ENCODE measurements around the gene LNPK. TPM values are rescaled to one million over a fixed set of nuclear protein-coding genes. Genes with fewer than 3 reads are reported as not detected.
A peak's percentile ranks its signal among the peaks of the same experiment; 100 is the strongest.

Gene LNPK
- polyA plus RNA-seq, 1 donor from 2014 or later, result 46.7 TPM

DNA sequence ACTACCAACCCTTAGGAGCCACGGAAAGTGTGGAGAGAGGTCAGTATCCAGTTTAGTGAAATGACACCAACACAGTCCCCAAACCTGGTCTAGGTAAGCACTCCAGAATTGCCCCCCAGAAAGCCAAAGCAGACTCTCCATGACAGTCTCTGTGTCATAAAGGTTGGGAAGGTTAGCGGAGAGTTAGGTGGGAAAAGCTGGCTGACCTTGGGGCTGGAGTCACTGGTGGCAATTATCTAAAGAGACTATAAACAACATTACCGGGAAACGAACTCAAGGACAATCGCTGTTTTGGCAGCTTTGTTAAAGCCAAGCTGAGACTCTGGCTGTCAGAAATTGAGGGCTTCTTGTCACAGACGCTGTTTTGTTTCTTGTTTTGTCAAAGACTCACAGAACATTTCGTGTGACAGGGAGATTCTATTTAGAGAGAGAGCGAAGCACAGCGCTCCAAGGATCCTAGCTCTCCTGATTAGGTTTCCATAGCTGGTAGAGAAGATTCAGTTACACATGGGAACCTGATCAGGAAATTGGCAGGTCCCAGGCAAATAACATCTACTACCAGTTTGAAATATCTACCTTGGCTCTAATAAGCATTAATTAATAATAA is 111.3 kb downstream of the LNPK start:
- H3K9me2 ChIP-seq (ENCODE audit: insufficient read depth, low read length), result no peaks in the 10 kb centered on the region
- H4K20me1 ChIP-seq (ENCODE audit: insufficient read depth), result no peaks in the 10 kb centered on the region
- no peaks in the 10 kb centered on the region for H3K79me2 ChIP-seq (replicated peaks; ENCODE audit: insufficient read depth, low read length)
- H3K4me2 ChIP-seq (ENCODE audit: low read length), result peak overlapping the region; percentile 9
- H3K27me3 ChIP-seq (ENCODE audit: insufficient read depth, low read depth, low read length), result no peaks in the 10 kb centered on the region
- no peaks in the 10 kb centered on the region for H3F3A ChIP-seq (ENCODE audit: insufficient read depth, low read length, poor library complexity, severe bottlenecking)
- H3K4me3 ChIP-seq (ENCODE audit: low read length), result peak overlapping the region; percentile 40
- H3K27ac ChIP-seq (ENCODE audit: low read length), result peak overlapping the region; percentile 79
- peak overlapping the region; percentile 24 for H3K9ac ChIP-seq (ENCODE audit: low read length)
- H3K9me3 ChIP-seq (ENCODE audit: low read length), result no peaks in the 10 kb centered on the region
- TF ChIP-seq EP300 (conservative IDR thresholded peaks at IDR 0.05; ENCODE audit: poor library complexity, severe bottlenecking), result no peak
- TF ChIP-seq SMC3 (conservative IDR thresholded peaks at IDR 0.05; ENCODE audit: poor library complexity), result no peak
- no peak for TF ChIP-seq RAD21 (conservative IDR thresholded peaks at IDR 0.05)
- no peak for TF ChIP-seq EZH2 (IDR thresholded peaks at IDR 0.05; ENCODE audit: borderline replicate concordance, insufficient read depth, low read length, poor library complexity, severe bottlenecking)
- H3K36me3 ChIP-seq (ENCODE audit: insufficient read depth, low read length), result no peaks in the 10 kb centered on the region
- H2AFZ ChIP-seq (ENCODE audit: low read depth, low read length), result no peak overlapping the region

DNA sequence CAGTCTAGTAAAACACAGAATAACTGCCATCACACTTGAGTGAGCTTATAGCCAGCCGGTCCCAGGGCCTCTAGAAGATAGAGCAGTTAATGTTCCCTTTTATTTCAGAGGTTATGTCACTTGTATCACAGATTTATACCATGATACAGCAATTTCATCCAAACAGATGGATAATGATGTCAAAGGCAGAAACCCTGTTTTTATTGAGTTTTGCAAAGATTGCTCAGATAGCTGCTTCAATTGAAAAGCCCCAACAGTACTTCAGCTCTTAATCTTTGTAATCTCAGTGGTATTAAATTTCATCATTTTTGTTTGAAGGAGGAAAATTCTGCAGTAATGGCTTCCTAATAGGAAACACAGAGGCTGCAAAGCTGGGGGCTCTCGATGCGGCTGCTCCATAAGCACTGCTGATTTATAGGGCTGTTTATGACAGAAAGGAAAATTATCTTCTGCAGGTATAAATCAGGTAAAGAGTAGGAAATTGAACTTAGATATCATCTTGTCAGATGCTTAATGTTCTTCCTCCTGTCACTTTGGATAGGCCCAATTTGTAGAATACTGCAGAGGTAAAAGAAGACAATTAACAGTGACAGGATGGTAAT is 112.3 kb downstream of the LNPK start:
- no peaks in the 10 kb centered on the region for H3K9me2 ChIP-seq (ENCODE audit: insufficient read depth, low read length)
- no peaks in the 10 kb centered on the region for H3F3A ChIP-seq (ENCODE audit: insufficient read depth, low read length, poor library complexity, severe bottlenecking)
- no peaks in the 10 kb centered on the region for H4K20me1 ChIP-seq (ENCODE audit: insufficient read depth)
- H3K4me2 ChIP-seq (ENCODE audit: low read length), result peak overlapping the region; percentile 35
- peak overlapping the region; percentile 79 for H3K27ac ChIP-seq (ENCODE audit: low read length)
- no peaks in the 10 kb centered on the region for H3K27me3 ChIP-seq (ENCODE audit: insufficient read depth, low read depth, low read length)
- H3K36me3 ChIP-seq (ENCODE audit: insufficient read depth, low read length), result no peaks in the 10 kb centered on the region
- no peaks in the 10 kb centered on the region for H3K9me3 ChIP-seq (ENCODE audit: low read length)
- TF ChIP-seq MXI1 (conservative IDR thresholded peaks at IDR 0.05; ENCODE audit: poor library complexity, severe bottlenecking) (peak; percentile 30), TAF1 (IDR thresholded peaks at IDR 0.05; ENCODE audit: low read depth) (no peak), RAD21 (conservative IDR thresholded peaks at IDR 0.05) (peak; percentile 33), EZH2 (IDR thresholded peaks at IDR 0.05; ENCODE audit: borderline replicate concordance, insufficient read depth, low read length, poor library complexity, severe bottlenecking) (no peak), EP300 (conservative IDR thresholded peaks at IDR 0.05; ENCODE audit: poor library complexity, severe bottlenecking) (peak; percentile 94), SMC3 (conservative IDR thresholded peaks at IDR 0.05; ENCODE audit: poor library complexity) (no peak), POLR2AphosphoS5 (IDR thresholded peaks at IDR 0.05) (peak; percentile 83)
- TF ChIP-seq, protein P1, sequence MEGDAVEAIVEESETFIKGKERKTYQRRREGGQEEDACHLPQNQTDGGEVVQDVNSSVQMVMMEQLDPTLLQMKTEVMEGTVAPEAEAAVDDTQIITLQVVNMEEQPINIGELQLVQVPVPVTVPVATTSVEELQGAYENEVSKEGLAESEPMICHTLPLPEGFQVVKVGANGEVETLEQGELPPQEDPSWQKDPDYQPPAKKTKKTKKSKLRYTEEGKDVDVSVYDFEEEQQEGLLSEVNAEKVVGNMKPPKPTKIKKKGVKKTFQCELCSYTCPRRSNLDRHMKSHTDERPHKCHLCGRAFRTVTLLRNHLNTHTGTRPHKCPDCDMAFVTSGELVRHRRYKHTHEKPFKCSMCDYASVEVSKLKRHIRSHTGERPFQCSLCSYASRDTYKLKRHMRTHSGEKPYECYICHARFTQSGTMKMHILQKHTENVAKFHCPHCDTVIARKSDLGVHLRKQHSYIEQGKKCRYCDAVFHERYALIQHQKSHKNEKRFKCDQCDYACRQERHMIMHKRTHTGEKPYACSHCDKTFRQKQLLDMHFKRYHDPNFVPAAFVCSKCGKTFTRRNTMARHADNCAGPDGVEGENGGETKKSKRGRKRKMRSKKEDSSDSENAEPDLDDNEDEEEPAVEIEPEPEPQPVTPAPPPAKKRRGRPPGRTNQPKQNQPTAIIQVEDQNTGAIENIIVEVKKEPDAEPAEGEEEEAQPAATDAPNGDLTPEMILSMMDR (IDR thresholded peaks at IDR 0.05; ENCODE audit: poor library complexity, severe bottlenecking), result no peak
- TF ChIP-seq, protein P2, sequence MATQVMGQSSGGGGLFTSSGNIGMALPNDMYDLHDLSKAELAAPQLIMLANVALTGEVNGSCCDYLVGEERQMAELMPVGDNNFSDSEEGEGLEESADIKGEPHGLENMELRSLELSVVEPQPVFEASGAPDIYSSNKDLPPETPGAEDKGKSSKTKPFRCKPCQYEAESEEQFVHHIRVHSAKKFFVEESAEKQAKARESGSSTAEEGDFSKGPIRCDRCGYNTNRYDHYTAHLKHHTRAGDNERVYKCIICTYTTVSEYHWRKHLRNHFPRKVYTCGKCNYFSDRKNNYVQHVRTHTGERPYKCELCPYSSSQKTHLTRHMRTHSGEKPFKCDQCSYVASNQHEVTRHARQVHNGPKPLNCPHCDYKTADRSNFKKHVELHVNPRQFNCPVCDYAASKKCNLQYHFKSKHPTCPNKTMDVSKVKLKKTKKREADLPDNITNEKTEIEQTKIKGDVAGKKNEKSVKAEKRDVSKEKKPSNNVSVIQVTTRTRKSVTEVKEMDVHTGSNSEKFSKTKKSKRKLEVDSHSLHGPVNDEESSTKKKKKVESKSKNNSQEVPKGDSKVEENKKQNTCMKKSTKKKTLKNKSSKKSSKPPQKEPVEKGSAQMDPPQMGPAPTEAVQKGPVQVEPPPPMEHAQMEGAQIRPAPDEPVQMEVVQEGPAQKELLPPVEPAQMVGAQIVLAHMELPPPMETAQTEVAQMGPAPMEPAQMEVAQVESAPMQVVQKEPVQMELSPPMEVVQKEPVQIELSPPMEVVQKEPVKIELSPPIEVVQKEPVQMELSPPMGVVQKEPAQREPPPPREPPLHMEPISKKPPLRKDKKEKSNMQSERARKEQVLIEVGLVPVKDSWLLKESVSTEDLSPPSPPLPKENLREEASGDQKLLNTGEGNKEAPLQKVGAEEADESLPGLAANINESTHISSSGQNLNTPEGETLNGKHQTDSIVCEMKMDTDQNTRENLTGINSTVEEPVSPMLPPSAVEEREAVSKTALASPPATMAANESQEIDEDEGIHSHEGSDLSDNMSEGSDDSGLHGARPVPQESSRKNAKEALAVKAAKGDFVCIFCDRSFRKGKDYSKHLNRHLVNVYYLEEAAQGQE (IDR thresholded peaks at IDR 0.05; ENCODE audit: borderline replicate concordance), result peak; percentile 89
- peak overlapping the region; percentile 40 for H3K4me3 ChIP-seq (ENCODE audit: low read length)
- peak overlapping the region; percentile 25 for H3K9ac ChIP-seq (ENCODE audit: low read length)
- H3K79me2 ChIP-seq (replicated peaks; ENCODE audit: insufficient read depth, low read length), result no peaks in the 10 kb centered on the region
- no peak overlapping the region for H2AFZ ChIP-seq (ENCODE audit: low read depth, low read length)
